ENCODE results near the gene LRTM2. TPM values are rescaled to one million over a fixed set of nuclear protein-coding genes. Genes with fewer than 3 reads are reported as not detected.

Gene LRTM2
- total RNA-seq, 1 experiment from 2014 or later: 0.07 TPM

DNA sequence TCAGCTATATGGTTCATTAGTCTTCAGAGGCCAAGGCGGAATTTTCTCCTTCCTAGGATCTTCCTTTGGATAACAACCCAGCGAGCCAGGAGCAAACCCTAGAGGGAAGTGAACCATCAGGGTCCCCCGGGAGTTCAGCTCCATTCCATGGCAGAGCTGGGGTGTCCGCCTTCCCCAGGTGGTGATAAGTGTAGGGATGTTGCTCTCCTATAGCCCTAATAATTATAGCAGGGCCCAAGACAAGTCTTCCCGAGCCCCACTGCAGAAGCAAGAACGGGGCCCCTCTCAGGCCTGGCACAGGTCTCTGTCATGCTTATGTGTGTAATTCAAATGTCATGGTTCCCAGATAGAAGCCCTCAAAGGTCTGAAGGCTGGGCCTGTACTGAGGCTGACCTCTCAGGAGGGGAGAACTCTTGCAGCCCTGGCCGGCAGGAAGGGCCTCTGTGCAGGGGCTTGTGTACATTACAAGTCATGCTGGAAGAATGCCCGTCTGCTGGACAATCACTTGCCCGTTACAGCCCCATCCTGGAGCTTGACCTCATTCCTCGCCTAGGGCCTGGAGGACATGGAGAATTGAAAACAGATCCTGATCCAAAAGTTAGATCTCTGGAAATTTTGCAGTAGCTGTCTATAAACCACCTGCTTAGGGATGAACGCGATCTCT lies 17.3 kb downstream of the LRTM2 start:
- H3K9me3 ChIP-seq (ENCODE audit: control insufficient read depth in 1 of 2, insufficient read depth in 1 of 2, low read depth in 1 of 2, low read length in 2 of 2): no peaks in the 10 kb centered on the region
- H3K4me2 ChIP-seq (ENCODE audit: low read length): no peak overlapping the region
- no peak overlapping the region for H3K4me3 ChIP-seq (replicated peaks in 1 of 2; ENCODE audit: low read depth in 1 of 2, low read length in 2 of 2)
- H3K9ac ChIP-seq (ENCODE audit: low read length): no peak overlapping the region
- H3K9me2 ChIP-seq (ENCODE audit: insufficient read depth): no peaks in the 10 kb centered on the region
- H3K79me2 ChIP-seq (ENCODE audit: insufficient read depth, low read length): no peaks in the 10 kb centered on the region
- BruUV-seq (replicated peaks): no TSS peak
- H3K27ac ChIP-seq (ENCODE audit: low read depth, low read length): no peak overlapping the region
- H3K36me3 ChIP-seq (ENCODE audit: control insufficient read depth in 1 of 2, insufficient read depth in 2 of 2, low read length in 2 of 2): no peaks in the 10 kb centered on the region
- no peak overlapping the region for H2AFZ ChIP-seq (ENCODE audit: low read depth, low read length, poor library complexity, severe bottlenecking)
- ChIA-PET CTCF (no interaction called here), RAD21 (ENCODE audit: low non-redundant PET in 1 of 2, low total read pairs in 2 of 2, uncharacterized antibody in 2 of 2, unreplicated experiment in 2 of 2) (no interaction called here), POLR2A (no interaction called here)
- intact Hi-C loops (cut with micrococcal nuclease): no loop called here
- no peak; the same call in 1 of the 2 replicates for TF ChIP-seq ZFX (IDR thresholded peaks at IDR 0.05)
- TF ChIP-seq, protein P1, sequence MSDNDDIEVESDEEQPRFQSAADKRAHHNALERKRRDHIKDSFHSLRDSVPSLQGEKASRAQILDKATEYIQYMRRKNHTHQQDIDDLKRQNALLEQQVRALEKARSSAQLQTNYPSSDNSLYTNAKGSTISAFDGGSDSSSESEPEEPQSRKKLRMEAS (IDR thresholded peaks at IDR 0.05): no peak
- TF ChIP-seq, protein P2, sequence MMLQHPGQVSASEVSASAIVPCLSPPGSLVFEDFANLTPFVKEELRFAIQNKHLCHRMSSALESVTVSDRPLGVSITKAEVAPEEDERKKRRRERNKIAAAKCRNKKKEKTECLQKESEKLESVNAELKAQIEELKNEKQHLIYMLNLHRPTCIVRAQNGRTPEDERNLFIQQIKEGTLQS (IDR thresholded peaks at IDR 0.05): no peak
- no peak for TF ChIP-seq EZH2 (IDR thresholded peaks at IDR 0.05)
- no peak for TF ChIP-seq ZNF274 (IDR thresholded peaks at IDR 0.05; ENCODE audit: low read depth, low read length)
- TF ChIP-seq, protein P3, sequence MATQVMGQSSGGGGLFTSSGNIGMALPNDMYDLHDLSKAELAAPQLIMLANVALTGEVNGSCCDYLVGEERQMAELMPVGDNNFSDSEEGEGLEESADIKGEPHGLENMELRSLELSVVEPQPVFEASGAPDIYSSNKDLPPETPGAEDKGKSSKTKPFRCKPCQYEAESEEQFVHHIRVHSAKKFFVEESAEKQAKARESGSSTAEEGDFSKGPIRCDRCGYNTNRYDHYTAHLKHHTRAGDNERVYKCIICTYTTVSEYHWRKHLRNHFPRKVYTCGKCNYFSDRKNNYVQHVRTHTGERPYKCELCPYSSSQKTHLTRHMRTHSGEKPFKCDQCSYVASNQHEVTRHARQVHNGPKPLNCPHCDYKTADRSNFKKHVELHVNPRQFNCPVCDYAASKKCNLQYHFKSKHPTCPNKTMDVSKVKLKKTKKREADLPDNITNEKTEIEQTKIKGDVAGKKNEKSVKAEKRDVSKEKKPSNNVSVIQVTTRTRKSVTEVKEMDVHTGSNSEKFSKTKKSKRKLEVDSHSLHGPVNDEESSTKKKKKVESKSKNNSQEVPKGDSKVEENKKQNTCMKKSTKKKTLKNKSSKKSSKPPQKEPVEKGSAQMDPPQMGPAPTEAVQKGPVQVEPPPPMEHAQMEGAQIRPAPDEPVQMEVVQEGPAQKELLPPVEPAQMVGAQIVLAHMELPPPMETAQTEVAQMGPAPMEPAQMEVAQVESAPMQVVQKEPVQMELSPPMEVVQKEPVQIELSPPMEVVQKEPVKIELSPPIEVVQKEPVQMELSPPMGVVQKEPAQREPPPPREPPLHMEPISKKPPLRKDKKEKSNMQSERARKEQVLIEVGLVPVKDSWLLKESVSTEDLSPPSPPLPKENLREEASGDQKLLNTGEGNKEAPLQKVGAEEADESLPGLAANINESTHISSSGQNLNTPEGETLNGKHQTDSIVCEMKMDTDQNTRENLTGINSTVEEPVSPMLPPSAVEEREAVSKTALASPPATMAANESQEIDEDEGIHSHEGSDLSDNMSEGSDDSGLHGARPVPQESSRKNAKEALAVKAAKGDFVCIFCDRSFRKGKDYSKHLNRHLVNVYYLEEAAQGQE (IDR thresholded peaks at IDR 0.05; ENCODE audit: low read depth): no peak
- peaks cover 5% of the 10 kb centered on the region; the same call in 1 of the 2 replicates for H3K27me3 ChIP-seq (ENCODE audit: insufficient read depth, low read length)
- DNase-seq (ENCODE audit: low read depth, low spot score): no peak
- ATAC-seq: no peak
- no peaks in the 10 kb centered on the region for H4K20me1 ChIP-seq (ENCODE audit: insufficient read depth)
- no peaks in the 10 kb centered on the region for H3K4me1 ChIP-seq (ENCODE audit: control insufficient read depth in 1 of 2, insufficient read depth in 2 of 2, low read length in 2 of 2)
